PC-9 (cell line): ENCODE data around the gene IFNGR2.

Experiments
- CTCF ChIP-seq: fragments of 200-600 bp; sonication (generic); conservative IDR thresholded peaks from 2 replicates; pipeline ENCODE4 v1.6.1; 2017; ENCODE audit warnings: mixed run types, antibody characterized with exemption, mild to moderate bottlenecking, moderate library complexity
- EZH2 ChIP-seq: fragments of 200-600 bp; sonication (generic); IDR thresholded peaks from 2 replicates; pipeline ENCODE4 v1.8.0; 2017; ENCODE audit warnings: antibody characterized with exemption, low read depth

DNA sequence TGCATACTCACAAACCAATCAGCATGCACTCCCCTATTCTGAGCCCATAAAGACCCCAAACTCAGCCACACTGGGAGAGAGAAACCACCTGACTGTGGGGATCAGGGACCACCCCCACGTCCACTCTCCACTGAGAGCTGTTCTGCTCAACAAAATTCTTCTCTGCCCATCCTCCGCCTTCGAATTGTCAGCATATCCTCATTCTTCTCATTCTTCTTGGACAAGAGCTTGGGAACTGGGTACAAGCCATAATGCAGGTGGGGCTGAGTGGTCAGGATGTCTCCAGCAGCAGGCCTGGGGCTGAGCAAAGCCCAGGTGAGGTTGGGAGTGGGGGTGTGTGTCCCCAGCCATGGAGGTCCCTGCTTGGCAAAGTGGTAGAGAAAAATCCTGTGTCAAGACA is 34.6 kb upstream of the IFNGR2 start:
- TF ChIP-seq EZH2 (no peak), CTCF (no peak)
